ENCODE results near the gene SMG7. TPM values are rescaled to one million over a fixed set of nuclear protein-coding genes. Genes with fewer than 3 reads are reported as not detected.
"Not testable (repeated sequence)": the region's sequence is repeated elsewhere in the genome, so short reads cannot be mapped to it uniquely, and the experiment has no call there.

Gene SMG7
- 31.9 TPM for polyA plus RNA-seq (2013, experiment 1 of 2; ENCODE audit: insufficient read length)
- 23.5 TPM for polyA plus RNA-seq (2013, experiment 2 of 2; ENCODE audit: insufficient read length)

- peak; percentile 32 for DNase-seq
Observed at GRCh38 chr1:183472488-183473216, at the start of gene SMG7. TSS of gene SMG7 (plus strand) at chr1:183472499. CDS start at chr1:183472621, 122 bp downstream.

GRCh38 chr1:183423541-183423940, 48.8 kb upstream of the SMG7 start:
- no peak for DNase-seq

- DNase-seq, result no peak
Observed at GRCh38 chr1:183424691-183425090, 47.6 kb upstream of the SMG7 start.

GRCh38 chr1:183427591-183427990, 44.7 kb upstream of the SMG7 start:
- not testable (repeated sequence) for DNase-seq

GRCh38 chr1:183431840-183432547, 40.3 kb upstream of the SMG7 start:
- DNase-seq, result no peak

- DNase-seq, result peak; percentile 12
Observed at GRCh38 chr1:183432548-183432875, 39.8 kb upstream of the SMG7 start.

GRCh38 chr1:183433703-183434102, 38.6 kb upstream of the SMG7 start:
- no peak for DNase-seq

- no peak for DNase-seq
Observed at GRCh38 chr1:183435497-183435896, 36.8 kb upstream of the SMG7 start.

- no peak for DNase-seq
Observed at GRCh38 chr1:183438060-183438459, 34.2 kb upstream of the SMG7 start.

GRCh38 chr1:183443011-183443410, 29.3 kb upstream of the SMG7 start:
- peak; percentile 20 for DNase-seq

GRCh38 chr1:183443466-183443865, 28.8 kb upstream of the SMG7 start:
- DNase-seq, result no peak

- peak; percentile 27 for DNase-seq
Observed at GRCh38 chr1:183444243-183444642, 28.1 kb upstream of the SMG7 start.

- DNase-seq, result no peak
Observed at GRCh38 chr1:183449223-183449770, 23.0 kb upstream of the SMG7 start.

- no peak for DNase-seq
Observed at GRCh38 chr1:183450093-183450492, 22.2 kb upstream of the SMG7 start.

- no peak for DNase-seq
Observed at GRCh38 chr1:183454377-183454776, 17.9 kb upstream of the SMG7 start.

GRCh38 chr1:183456826-183457225, 15.5 kb upstream of the SMG7 start:
- DNase-seq, result no peak

- no peak for DNase-seq
Observed at GRCh38 chr1:183457449-183457848, 14.8 kb upstream of the SMG7 start.

GRCh38 chr1:183460596-183460995, 11.7 kb upstream of the SMG7 start:
- no peak for DNase-seq

- no peak for DNase-seq
Observed at GRCh38 chr1:183461350-183461749, 10.9 kb upstream of the SMG7 start.

- no peak for DNase-seq
Observed at GRCh38 chr1:183463566-183463965, 8.7 kb upstream of the SMG7 start.

- no peak for DNase-seq
Observed at GRCh38 chr1:183466781-183467180, 5.5 kb upstream of the SMG7 start.

GRCh38 chr1:183467687-183468086, 4.6 kb upstream of the SMG7 start:
- DNase-seq, result no peak

GRCh38 chr1:183470147-183470960, 1.9 kb upstream of the SMG7 start:
- peak; percentile 77 for DNase-seq
